OCI-LY7 (cell line): Measurements from ENCODE around the gene TDRD7.

Source experiments
- EZH2phosphoT487 ChIP-seq: fragments of 200-600 bp; sonication (generic); IDR thresholded peaks from 2 replicates; pipeline ENCODE4 v1.6.1; 2018; ENCODE audit warnings: low read depth, borderline replicate concordance, mild to moderate bottlenecking, mixed run types, antibody characterized with exemption, low read length, moderate library complexity, mixed read lengths
- TF ChIP-seq, protein P1 (sequence below): fragments of 200-600 bp; sonication (generic); conservative IDR thresholded peaks from 2 replicates; pipeline ENCODE4 v1.5.1; 2014; ENCODE audit warnings: mild to moderate bottlenecking, antibody characterized with exemption, low read length, moderate library complexity, mixed read lengths

DNA sequence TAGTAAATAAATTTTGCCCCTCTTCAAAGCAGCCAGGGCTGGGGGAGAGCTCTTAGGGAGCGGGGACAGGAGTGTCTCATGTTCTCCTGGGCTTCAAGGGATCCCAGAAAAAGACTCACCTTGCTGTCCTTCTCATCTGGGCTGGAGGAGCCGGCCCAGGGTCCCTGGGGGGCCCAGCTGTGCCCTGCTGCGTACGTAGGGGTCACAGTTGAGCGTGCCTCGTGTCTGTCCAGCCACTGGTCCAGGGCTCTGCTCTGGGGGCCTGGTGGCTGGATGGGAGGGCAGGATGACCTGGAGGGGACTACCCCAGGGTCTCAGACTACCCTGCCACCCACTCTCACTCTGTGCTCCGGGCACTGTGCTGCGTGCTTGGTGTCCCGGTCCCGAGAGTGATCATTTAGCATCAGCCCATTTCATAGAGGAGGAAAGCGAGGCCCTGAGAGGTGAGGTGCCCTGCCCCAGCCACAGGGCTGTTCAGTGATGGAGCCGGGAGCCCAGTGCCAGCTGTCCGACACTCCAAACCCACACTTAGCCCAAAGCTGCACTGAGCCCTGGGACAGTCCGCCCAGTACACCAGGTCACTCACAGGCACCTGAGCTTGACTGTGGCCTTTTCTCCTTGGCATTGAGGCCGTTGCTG lies 26.2 kb upstream of the TDRD7 start:
- TF ChIP-seq, protein P1, sequence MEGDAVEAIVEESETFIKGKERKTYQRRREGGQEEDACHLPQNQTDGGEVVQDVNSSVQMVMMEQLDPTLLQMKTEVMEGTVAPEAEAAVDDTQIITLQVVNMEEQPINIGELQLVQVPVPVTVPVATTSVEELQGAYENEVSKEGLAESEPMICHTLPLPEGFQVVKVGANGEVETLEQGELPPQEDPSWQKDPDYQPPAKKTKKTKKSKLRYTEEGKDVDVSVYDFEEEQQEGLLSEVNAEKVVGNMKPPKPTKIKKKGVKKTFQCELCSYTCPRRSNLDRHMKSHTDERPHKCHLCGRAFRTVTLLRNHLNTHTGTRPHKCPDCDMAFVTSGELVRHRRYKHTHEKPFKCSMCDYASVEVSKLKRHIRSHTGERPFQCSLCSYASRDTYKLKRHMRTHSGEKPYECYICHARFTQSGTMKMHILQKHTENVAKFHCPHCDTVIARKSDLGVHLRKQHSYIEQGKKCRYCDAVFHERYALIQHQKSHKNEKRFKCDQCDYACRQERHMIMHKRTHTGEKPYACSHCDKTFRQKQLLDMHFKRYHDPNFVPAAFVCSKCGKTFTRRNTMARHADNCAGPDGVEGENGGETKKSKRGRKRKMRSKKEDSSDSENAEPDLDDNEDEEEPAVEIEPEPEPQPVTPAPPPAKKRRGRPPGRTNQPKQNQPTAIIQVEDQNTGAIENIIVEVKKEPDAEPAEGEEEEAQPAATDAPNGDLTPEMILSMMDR: no peak
- no peak for TF ChIP-seq EZH2phosphoT487
